ENCODE data around the gene FOSB. TPM values are rescaled to one million over a fixed set of nuclear protein-coding genes. Genes with fewer than 3 reads are reported as not detected.

Gene FOSB
- total and polyA plus RNA-seq, 5 donors from 2014 or later: 5.2 to 731 (median 11.3) TPM

DNA sequence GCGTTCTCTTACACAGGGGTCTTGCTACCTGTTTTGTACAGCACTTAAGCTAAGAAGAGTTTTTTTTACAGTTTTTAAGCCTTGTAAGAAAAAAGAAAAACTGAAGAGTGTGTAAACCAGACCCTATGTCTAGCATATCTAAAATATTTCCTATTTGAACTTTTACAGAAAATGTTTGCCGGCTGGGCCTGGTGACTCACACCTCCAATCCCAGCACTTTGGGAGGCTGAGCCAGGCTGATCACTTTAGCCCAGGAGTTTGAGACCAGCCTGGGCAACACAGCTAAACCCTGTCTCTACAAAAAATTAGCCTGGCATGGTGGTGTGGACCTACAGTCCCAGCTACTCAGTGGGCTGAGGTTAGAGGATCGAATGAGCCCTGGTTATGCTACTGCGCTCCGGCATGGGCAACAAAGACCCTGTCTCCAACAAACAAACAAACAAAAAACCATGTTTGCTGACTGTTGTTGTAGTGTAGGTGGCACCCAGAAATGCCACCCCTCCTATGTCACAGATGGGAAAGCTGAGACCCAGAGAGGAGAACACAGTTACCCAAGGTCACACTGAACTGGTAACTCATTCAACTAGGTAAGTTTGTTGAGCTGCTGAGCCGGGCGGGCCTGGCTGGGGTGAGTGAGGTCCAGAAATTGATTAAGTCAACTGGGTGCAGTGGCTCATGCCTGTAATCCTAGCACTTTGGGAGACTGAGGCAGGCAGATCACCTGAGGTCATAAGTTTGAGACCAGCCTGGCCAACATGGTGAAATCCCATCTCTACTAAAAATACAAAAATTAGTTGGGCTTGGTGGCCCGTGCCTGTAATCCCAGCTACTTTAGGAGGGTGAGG lies 37.6 kb downstream of the FOSB start:
- no peaks in the 10 kb centered on the region for H3K36me3 Mint-ChIP-seq
- H3K4me1 Mint-ChIP-seq: peaks cover 0 to 40% (median 30%) of the 10 kb centered on the region in 4 donors
- peak overlapping the region; percentile 52 to 97 (median 92) for H3K27ac Mint-ChIP-seq
- DNase-seq (no peak), ATAC-seq (ENCODE audit: low read depth in 2 of 2) (no peak)
- peak overlapping the region; percentile 95 for H3K27ac ChIP-seq (ENCODE audit: insufficient read depth, low read length, poor library complexity, severe bottlenecking)
- H3K27me3 ChIP-seq (ENCODE audit: control insufficient read depth, insufficient read depth, low read length): no peaks in the 10 kb centered on the region
- no peaks in the 10 kb centered on the region for H3K27me3 Mint-ChIP-seq
- peaks cover 38% of the 10 kb centered on the region for H3K4me1 ChIP-seq (ENCODE audit: control insufficient read depth, insufficient read depth, low read length, poor library complexity, severe bottlenecking)
- H3K4me3 Mint-ChIP-seq: peak overlapping the region; percentile 79 to 99 (median 82)
- peaks cover 0 to 2% (median 0%) of the 10 kb centered on the region in 7 donors for H3K9me3 Mint-ChIP-seq
- H3K4me3 ChIP-seq (ENCODE audit: low read depth, low read length): no peak overlapping the region
- no peaks in the 10 kb centered on the region for H3K36me3 ChIP-seq (ENCODE audit: control insufficient read depth, insufficient read depth, low read length)
- no peaks in the 10 kb centered on the region for H3K9me3 ChIP-seq (ENCODE audit: control insufficient read depth in 2 of 2, low read length in 2 of 2)

DNA sequence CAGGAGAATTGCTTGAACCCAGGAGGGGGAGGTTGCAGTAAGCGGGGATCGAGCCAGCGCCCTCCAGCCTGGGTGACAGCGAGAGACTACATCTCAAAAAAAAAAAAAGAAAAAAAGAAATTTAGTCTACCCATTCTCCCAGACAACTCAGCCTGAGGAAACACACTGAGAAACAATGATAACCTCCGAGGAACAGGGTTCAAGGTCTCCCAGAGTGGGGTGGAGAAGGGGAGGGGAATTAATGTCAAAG lies 38.1 kb downstream of the FOSB start:
- Histone ChIP-seq H3K27me3 (ENCODE audit: control insufficient read depth, insufficient read depth, low read length) (no peaks in the 10 kb centered on the region), H3K36me3 (ENCODE audit: control insufficient read depth, insufficient read depth, low read length) (no peaks in the 10 kb centered on the region), H3K4me1 (ENCODE audit: control insufficient read depth, insufficient read depth, low read length, poor library complexity, severe bottlenecking) (peaks cover 44% of the 10 kb centered on the region), H3K4me3 (ENCODE audit: low read depth, low read length) (peak overlapping the region; percentile 88), H3K9me3 (ENCODE audit: control insufficient read depth in 2 of 2, low read length in 2 of 2) (no peaks in the 10 kb centered on the region), H3K27ac (ENCODE audit: insufficient read depth, low read length, poor library complexity, severe bottlenecking) (peak overlapping the region; percentile 95)
- DNase-seq (no peak), ATAC-seq (ENCODE audit: low read depth in 2 of 2) (no peak)
- Mint-ChIP-seq H3K4me3 (peak overlapping the region; percentile 79 to 99 (median 82)), H3K27me3 (no peaks in the 10 kb centered on the region), H3K27ac (peak overlapping the region; percentile 74 to 97 (median 92)), H3K9me3 (peaks cover 0 to 2% (median 0%) of the 10 kb centered on the region in 7 donors), H3K36me3 (no peaks in the 10 kb centered on the region), H3K4me1 (peaks cover 0 to 43% (median 32%) of the 10 kb centered on the region in 4 donors)

- Histone ChIP-seq H3K9me3 (ENCODE audit: control insufficient read depth in 2 of 2, low read length in 2 of 2) (no peaks in the 10 kb centered on the region), H3K27ac (ENCODE audit: insufficient read depth, low read length, poor library complexity, severe bottlenecking) (peak overlapping the region; percentile 95), H3K27me3 (ENCODE audit: control insufficient read depth, insufficient read depth, low read length) (no peaks in the 10 kb centered on the region), H3K4me1 (ENCODE audit: control insufficient read depth, insufficient read depth, low read length, poor library complexity, severe bottlenecking) (peaks cover 48% of the 10 kb centered on the region), H3K4me3 (ENCODE audit: low read depth, low read length) (peak overlapping the region; percentile 88), H3K36me3 (ENCODE audit: control insufficient read depth, insufficient read depth, low read length) (no peaks in the 10 kb centered on the region)
- Mint-ChIP-seq H3K4me3 (peak overlapping the region; percentile 95 to 99 (median 97)), H3K4me1 (peaks cover 0 to 47% (median 33%) of the 10 kb centered on the region in 4 donors), H3K27ac (peak overlapping the region; percentile 94 to 97 (median 97)), H3K9me3 (peaks cover 0 to 2% (median 0%) of the 10 kb centered on the region in 7 donors), H3K27me3 (no peaks in the 10 kb centered on the region), H3K36me3 (no peaks in the 10 kb centered on the region)
- ATAC-seq (ENCODE audit: low read depth in 2 of 2) (peak; percentile 80), DNase-seq (peak; percentile 92 to 98 (median 96))
Measured at GRCh38 chr19:45506246-45506988, 38.6 kb downstream of the FOSB start.

DNA sequence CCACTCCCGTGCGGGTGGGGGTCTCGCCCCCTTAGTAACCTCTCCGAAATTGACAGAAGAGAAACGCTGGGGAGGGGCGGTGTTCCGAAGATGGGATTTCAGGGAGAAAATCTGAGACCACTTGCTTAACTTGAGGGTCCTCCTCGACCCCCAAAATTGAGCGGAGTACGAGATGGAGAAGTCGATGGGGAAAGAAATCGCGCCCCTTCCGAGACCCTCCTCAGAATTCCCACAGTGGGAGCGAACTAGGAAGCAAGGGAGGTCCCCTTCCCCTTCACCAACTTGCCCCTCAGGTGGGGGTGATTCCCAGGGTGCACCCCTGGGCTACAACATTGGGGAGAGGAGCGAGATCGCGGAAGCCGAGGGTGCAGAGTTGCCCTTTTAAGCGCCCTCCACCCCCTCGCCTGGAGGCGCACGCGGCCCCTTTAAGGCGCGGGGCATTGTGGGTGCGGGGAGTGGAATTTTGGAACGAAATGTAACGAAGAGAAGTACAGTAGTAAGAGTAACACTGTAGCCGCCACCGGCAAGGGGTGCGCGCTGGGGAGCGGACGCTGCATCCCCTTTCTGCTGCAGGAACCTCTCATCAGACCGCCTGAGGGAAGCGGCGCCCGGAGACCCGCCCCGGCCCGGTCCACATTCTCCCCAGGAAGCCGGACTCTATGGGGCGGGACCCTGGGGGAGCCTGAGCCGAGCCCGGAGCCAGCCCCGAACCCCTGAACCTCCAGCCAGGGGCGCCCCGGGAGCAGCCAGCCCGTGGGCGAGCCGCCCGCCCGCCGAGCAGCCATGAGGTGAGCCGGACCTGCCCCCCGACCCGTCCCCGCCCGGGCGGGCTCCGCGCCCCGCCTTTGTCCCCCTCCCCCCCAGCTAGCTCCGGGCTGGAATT lies 39.4 kb downstream of the FOSB start, which contains the start of gene VASP:
Gene VASP, plus strand, starts transcription at position 491 of the 883 bp plus-strand sequence. Its CDS starts 293 bp downstream, at position 784.
- Histone ChIP-seq H3K36me3 (ENCODE audit: control insufficient read depth, insufficient read depth, low read length) (no peaks in the 10 kb centered on the region), H3K4me1 (ENCODE audit: control insufficient read depth, insufficient read depth, low read length, poor library complexity, severe bottlenecking) (peaks cover 55% of the 10 kb centered on the region)

GRCh38 chr19:45507872-45508416 lies 40.1 kb downstream of the FOSB start:
- H3K4me3 Mint-ChIP-seq: peak overlapping the region; percentile 94 to 99 (median 96)
- no peaks in the 10 kb centered on the region for H3K27me3 ChIP-seq (ENCODE audit: control insufficient read depth, insufficient read depth, low read length)
- peak overlapping the region in 2 of 3 donors; percentile 29 to 51 for H3K27ac Mint-ChIP-seq
- H3K9me3 ChIP-seq (ENCODE audit: control insufficient read depth in 2 of 2, low read length in 2 of 2): no peaks in the 10 kb centered on the region
- H3K4me3 ChIP-seq (ENCODE audit: low read depth, low read length): peak overlapping the region; percentile 82
- H3K4me1 Mint-ChIP-seq: peaks cover 0 to 60% (median 41%) of the 10 kb centered on the region in 4 donors
- DNase-seq (no peak), ATAC-seq (ENCODE audit: low read depth in 2 of 2) (no peak)
- no peaks in the 10 kb centered on the region for H3K27me3 Mint-ChIP-seq
- peak overlapping the region; percentile 95 for H3K27ac ChIP-seq (ENCODE audit: insufficient read depth, low read length, poor library complexity, severe bottlenecking)
- H3K36me3 ChIP-seq (ENCODE audit: control insufficient read depth, insufficient read depth, low read length): no peaks in the 10 kb centered on the region
- peaks cover 58% of the 10 kb centered on the region for H3K4me1 ChIP-seq (ENCODE audit: control insufficient read depth, insufficient read depth, low read length, poor library complexity, severe bottlenecking)
- no peaks in the 10 kb centered on the region for H3K36me3 Mint-ChIP-seq
- peaks cover 0 to 2% (median 0%) of the 10 kb centered on the region in 7 donors for H3K9me3 Mint-ChIP-seq

More for the DNA sequence above, 39.4 kb downstream of the FOSB start, which contains the start of gene VASP:
- DNase-seq: peak; percentile 85 to 96 (median 93)
- H3K36me3 Mint-ChIP-seq: no peaks in the 10 kb centered on the region
- H3K27ac Mint-ChIP-seq: peak within 1 kb of the TSS; percentile 94 to 97 (median 97)
- no peaks in the 10 kb centered on the region for H3K9me3 ChIP-seq (ENCODE audit: control insufficient read depth in 2 of 2, low read length in 2 of 2)
- H3K27ac ChIP-seq (ENCODE audit: insufficient read depth, low read length, poor library complexity, severe bottlenecking): peak within 1 kb of the TSS; percentile 95
- ATAC-seq (ENCODE audit: low read depth in 2 of 2): peak; percentile 70 to 75
- H3K4me3 ChIP-seq (ENCODE audit: low read depth, low read length): peak within 1 kb of the TSS; percentile 88
- peaks cover 0 to 54% (median 38%) of the 10 kb centered on the region in 4 donors for H3K4me1 Mint-ChIP-seq
- no peaks in the 10 kb centered on the region for H3K27me3 Mint-ChIP-seq
- H3K9me3 Mint-ChIP-seq: peaks cover 0 to 2% (median 0%) of the 10 kb centered on the region in 7 donors
- H3K27me3 ChIP-seq (ENCODE audit: control insufficient read depth, insufficient read depth, low read length): no peaks in the 10 kb centered on the region
- peak within 1 kb of the TSS; percentile 95 to 99 (median 97) for H3K4me3 Mint-ChIP-seq

DNA sequence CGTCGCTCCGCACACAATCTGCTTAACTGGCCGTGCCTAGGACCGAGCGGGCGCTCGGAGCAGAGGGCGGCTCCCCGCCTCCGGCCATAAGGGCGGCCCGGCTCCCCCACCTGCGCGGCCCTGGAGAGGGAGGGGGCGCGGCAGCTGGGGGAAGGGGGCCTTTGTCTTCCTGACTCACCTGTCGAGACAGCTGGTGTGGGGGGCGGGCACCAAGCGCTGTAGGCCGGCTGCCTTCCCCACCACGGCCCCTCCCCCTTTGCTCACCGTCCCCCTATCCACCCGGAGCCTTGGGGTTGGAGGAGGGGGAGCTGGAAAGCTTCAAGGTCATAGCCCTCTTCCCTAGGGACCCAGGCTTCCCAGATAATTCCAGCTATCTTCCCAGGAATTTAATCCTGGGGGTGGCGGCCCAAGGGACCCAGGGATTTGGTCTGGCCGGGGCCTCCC lies 40.6 kb downstream of the FOSB start:
- H3K4me1 Mint-ChIP-seq: peaks cover 0 to 63% (median 43%) of the 10 kb centered on the region in 4 donors
- Histone ChIP-seq H3K27ac (ENCODE audit: insufficient read depth, low read length, poor library complexity, severe bottlenecking) (peak overlapping the region; percentile 95), H3K36me3 (ENCODE audit: control insufficient read depth, insufficient read depth, low read length) (no peaks in the 10 kb centered on the region), H3K4me1 (ENCODE audit: control insufficient read depth, insufficient read depth, low read length, poor library complexity, severe bottlenecking) (peaks cover 62% of the 10 kb centered on the region), H3K4me3 (ENCODE audit: low read depth, low read length) (peak overlapping the region; percentile 82), H3K27me3 (ENCODE audit: control insufficient read depth, insufficient read depth, low read length) (no peaks in the 10 kb centered on the region), H3K9me3 (ENCODE audit: control insufficient read depth in 2 of 2, low read length in 2 of 2) (no peaks in the 10 kb centered on the region)
- H3K27me3 Mint-ChIP-seq: no peaks in the 10 kb centered on the region
- peaks cover 0 to 2% (median 0%) of the 10 kb centered on the region in 7 donors for H3K9me3 Mint-ChIP-seq
- no peaks in the 10 kb centered on the region for H3K36me3 Mint-ChIP-seq
- H3K4me3 Mint-ChIP-seq: peak overlapping the region; percentile 94 to 99 (median 96)
- ATAC-seq (ENCODE audit: low read depth in 2 of 2) (no peak), DNase-seq (peak; percentile 21 to 50 (median 39))
- peak overlapping the region in 2 of 3 donors; percentile 51 to 71 for H3K27ac Mint-ChIP-seq

Data from CD4-positive, CD25-positive, alpha-beta regulatory T cell (primary cell).